Hepatocyte (in vitro differentiated cells): Measurements from ENCODE around the gene APOL2. TPM values are rescaled to one million over a fixed set of nuclear protein-coding genes. Genes with fewer than 3 reads are reported as not detected.
"Not testable (repeated sequence)": the region's sequence is repeated elsewhere in the genome, so short reads cannot be mapped to it uniquely, and the experiment has no call there.

ENCODE experiments used
- DNase-seq: peaks from one replicate; pipeline ENCODE4 v3.0.0-alpha.2; 2016; ENCODE audit warnings: low spot score
- H2AFZ ChIP-seq: fragments of 200-600 bp; sonication (generic); 2 replicates; pipeline ENCODE4 v1.6.0; 2016; ENCODE audit warnings: antibody characterized with exemption, mild to moderate bottlenecking
- H3K27ac ChIP-seq: fragments of 200-600 bp; sonication (generic); 2 replicates; pipeline ENCODE4 v1.5.1; 2016; ENCODE audit warnings: mild to moderate bottlenecking
- H3K27me3 ChIP-seq: fragments of 200-600 bp; sonication (generic); 2 replicates; pipeline ENCODE4 v1.6.1; 2016
- H3K36me3 ChIP-seq: fragments of 200-600 bp; sonication (generic); replicated peaks from 2 replicates; pipeline ENCODE4 v1.5.1; 2016; ENCODE audit warnings: low read depth; ENCODE audit not compliant: insufficient read depth
- H3K4me1 ChIP-seq: fragments of 200-600 bp; sonication (generic); 2 replicates; pipeline ENCODE4 v1.5.1; 2016; ENCODE audit warnings: mild to moderate bottlenecking, moderate library complexity; ENCODE audit not compliant: insufficient read depth
- H3K4me2 ChIP-seq: fragments of 200-600 bp; sonication (generic); 2 replicates; pipeline ENCODE4 v1.6.0; 2016
- H3K4me3 ChIP-seq: fragments of 200-600 bp; sonication (generic); 2 replicates; pipeline ENCODE4 v1.5.1; 2016; ENCODE audit warnings: mild to moderate bottlenecking
- H3K79me2 ChIP-seq: fragments of 200-600 bp; sonication (generic); 2 replicates; pipeline ENCODE4 v1.6.0; 2017; ENCODE audit warnings: mild to moderate bottlenecking
- H3K9me2 ChIP-seq: fragments of 200-600 bp; sonication (generic); replicated peaks from 2 replicates; pipeline ENCODE4 v1.6.0; 2017; ENCODE audit warnings: mild to moderate bottlenecking; ENCODE audit not compliant: insufficient read depth
- H3K9me3 ChIP-seq: fragments of 200-600 bp; sonication (generic); 2 replicates; pipeline ENCODE4 v1.5.1; 2016; ENCODE audit warnings: low read depth, mild to moderate bottlenecking
- H4K20me1 ChIP-seq: fragments of 200-600 bp; sonication (generic); 2 replicates; pipeline ENCODE4 v1.6.0; 2016; ENCODE audit warnings: mild to moderate bottlenecking; ENCODE audit not compliant: insufficient read depth, poor library complexity, severe bottlenecking
- CTCF ChIP-seq: fragments of 200-600 bp; sonication (generic); IDR thresholded peaks from 2 replicates; pipeline ENCODE4 v1.5.1; 2016; ENCODE audit warnings: antibody characterized with exemption, mild to moderate bottlenecking; ENCODE audit not compliant: poor library complexity
- EZH2 ChIP-seq: fragments of 200-600 bp; sonication (generic); IDR thresholded peaks from 2 replicates; pipeline ENCODE4 v1.6.1; 2016; ENCODE audit warnings: antibody characterized with exemption, mild to moderate bottlenecking, borderline replicate concordance
- EZH2phosphoT487 ChIP-seq: fragments of 200-600 bp; sonication (generic); IDR thresholded peaks from one replicate; pipeline ENCODE4 v1.6.1; 2018; ENCODE audit warnings: antibody characterized with exemption, mild to moderate bottlenecking, low read depth, moderate library complexity; ENCODE audit not compliant: unreplicated experiment, severe bottlenecking
- WGBS: methylation state at CpG from one replicate; pipeline ENCODE4 v1.1.6; 2016; ENCODE audit warnings: low lambda C conversion rate; ENCODE audit errors: missing lambda C conversion rate; 5-methylcytosine and 5-hydroxymethylcytosine counted together
- polyA plus RNA-seq: library from polyadenylated mRNA; unstranded; fragments of >200 nt; fragmentation: Nextera tagmentation; extraction: Ambion mirVana; gene quantifications from 2 replicates; pipeline ENCODE4 v1.2.1, GENCODE V29; 2016
- total RNA-seq: library from RNA; depleted of rRNA; stranded (reverse); fragments of >200 nt; gene quantifications from 2 replicates; pipeline ENCODE4 v1.2.3, GENCODE V29; 2014

APOL2 gene
- total and polyA plus RNA-seq, 2 experiments from 2014 or later = 19.5 to 34.8 TPM

- DNase-seq = no peak
- no peak overlapping the region for H3K4me2 ChIP-seq
- no peak overlapping the region for H2AFZ ChIP-seq
- 81% methylated on average over 4 of the region's 4 CpGs for WGBS
- no peak overlapping the region for H3K4me3 ChIP-seq
- H3K36me3 ChIP-seq = no peaks in the 10 kb centered on the region
- no peaks in the 10 kb centered on the region for H3K9me2 ChIP-seq
- no peaks in the 10 kb centered on the region for H3K79me2 ChIP-seq
- H3K27ac ChIP-seq = no peak overlapping the region
- H3K27me3 ChIP-seq = no peaks in the 10 kb centered on the region
- no peaks in the 10 kb centered on the region for H4K20me1 ChIP-seq
- TF ChIP-seq CTCF (no peak), EZH2 (no peak), EZH2phosphoT487 (no peak)
- no peaks in the 10 kb centered on the region for H3K4me1 ChIP-seq
- no peaks in the 10 kb centered on the region for H3K9me3 ChIP-seq
These were observed 28.0 kb downstream of the APOL2 start for GRCh38 chr22:36211237-36211861.

GRCh38 chr22:36210224-36210623, 29.1 kb downstream of the APOL2 start:
- 92% methylated on average over 3 of the region's 3 CpGs for WGBS
- no peak for TF ChIP-seq EZH2phosphoT487
- Histone ChIP-seq H3K79me2 (no peaks in the 10 kb centered on the region), H3K27ac (no peak overlapping the region), H3K4me1 (no peaks in the 10 kb centered on the region), H3K4me3 (no peak overlapping the region), H3K27me3 (no peaks in the 10 kb centered on the region), H3K9me2 (no peaks in the 10 kb centered on the region), H3K9me3 (no peaks in the 10 kb centered on the region), H3K4me2 (no peak overlapping the region), H2AFZ (no peak overlapping the region), H4K20me1 (no peaks in the 10 kb centered on the region), H3K36me3 (no peaks in the 10 kb centered on the region)
- DNase-seq = no peak

- DNase-seq, H4K20me1 ChIP-seq, H3K4me3 ChIP-seq, H3K9me2 ChIP-seq, H3K36me3 ChIP-seq, H3K27me3 ChIP-seq, H3K4me2 ChIP-seq, H3K9me3 ChIP-seq, H3K27ac ChIP-seq, H2AFZ ChIP-seq, H3K79me2 ChIP-seq, H3K4me1 ChIP-seq: not testable (repeated sequence)
- WGBS = 67% methylated on average over 5 of the region's 5 CpGs
These were observed 29.8 kb downstream of the APOL2 start for GRCh38 chr22:36209488-36209908.

- Histone ChIP-seq H3K36me3 (no peaks in the 10 kb centered on the region), H3K9me3 (no peaks in the 10 kb centered on the region), H3K79me2 (no peaks in the 10 kb centered on the region), H3K4me3 (no peak overlapping the region), H3K4me2 (no peak overlapping the region), H3K9me2 (no peaks in the 10 kb centered on the region), H3K27me3 (no peaks in the 10 kb centered on the region), H2AFZ (no peak overlapping the region), H3K27ac (no peak overlapping the region), H3K4me1 (no peaks in the 10 kb centered on the region), H4K20me1 (no peaks in the 10 kb centered on the region)
- no peak for DNase-seq
- TF ChIP-seq EZH2phosphoT487 (no peak), CTCF (no peak), EZH2 (no peak)
- 96% methylated on average over 1 of the region's 1 CpG for WGBS
These were observed 30.4 kb downstream of the APOL2 start for GRCh38 chr22:36208914-36209313.
